Measurements from ENCODE around the gene HSPA14.

The HSPA14 gene

DNA sequence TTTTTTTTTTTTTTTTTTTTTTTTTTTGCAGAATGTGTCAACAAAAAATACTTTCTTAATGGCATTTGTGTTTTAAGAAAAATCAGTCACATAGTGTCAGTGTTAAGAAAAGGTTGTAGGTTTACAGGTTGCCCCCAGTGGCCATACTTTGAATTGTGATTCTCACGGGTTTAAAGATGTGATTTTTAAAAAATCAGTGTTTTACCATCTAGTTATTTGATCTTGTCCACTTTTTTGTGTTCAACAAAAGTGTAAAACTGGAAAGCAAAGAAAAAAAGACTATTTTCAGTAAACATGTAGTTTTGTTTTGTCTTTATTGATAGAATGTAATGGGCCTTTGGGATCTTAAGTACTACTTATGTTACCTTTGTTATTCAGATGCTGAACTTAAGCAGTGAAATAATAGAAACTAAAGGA lies 66.2 kb downstream of the HSPA14 start:
- TF ChIP-seq GATA3 (IDR thresholded peaks at IDR 0.05; ENCODE audit: low read depth, low read length) = no peak
- no peak for TF ChIP-seq GATA2 (IDR thresholded peaks at IDR 0.05; ENCODE audit: low read depth, low read length)

DNA sequence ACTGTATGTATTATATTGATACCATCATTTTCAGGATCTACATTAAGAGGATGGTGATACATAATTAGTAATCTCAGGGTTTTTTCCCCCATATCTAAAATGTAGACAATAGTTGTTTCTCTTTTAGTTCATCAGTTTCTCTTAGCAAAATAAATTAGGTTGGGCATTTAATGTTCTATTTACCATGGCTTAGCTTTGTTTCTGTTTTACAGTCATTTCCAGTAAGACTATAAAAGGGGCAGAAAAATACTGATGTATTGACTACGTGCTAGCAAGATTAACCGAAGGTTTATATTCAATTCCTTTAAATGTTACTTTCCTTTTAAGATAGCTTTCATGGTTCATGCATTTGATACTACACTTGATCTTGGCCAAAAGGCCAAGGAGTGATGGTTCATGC lies 66.8 kb downstream of the HSPA14 start:
- TF ChIP-seq GATA2 (IDR thresholded peaks at IDR 0.05; ENCODE audit: low read depth, low read length) (no peak), GATA3 (IDR thresholded peaks at IDR 0.05; ENCODE audit: low read depth, low read length) (no peak)

DNA sequence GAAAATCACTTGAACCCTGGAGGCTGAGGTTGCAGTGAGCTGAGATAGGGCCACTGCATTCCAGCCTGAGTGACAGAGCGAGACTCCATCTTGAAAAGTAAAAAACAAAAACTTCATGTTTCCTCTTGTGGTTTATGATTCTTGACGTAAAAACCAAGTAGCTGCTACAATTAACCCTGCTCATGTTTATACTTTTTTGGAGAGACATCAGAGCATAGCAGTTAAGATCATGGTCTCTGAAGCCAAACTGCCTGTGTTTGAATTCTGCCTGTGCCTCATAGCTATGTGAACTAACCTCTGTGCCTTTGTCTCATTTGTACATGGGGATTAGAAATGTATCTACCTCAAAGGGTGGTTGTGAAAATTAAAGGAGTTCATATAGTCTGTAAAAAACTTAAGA lies 67.8 kb downstream of the HSPA14 start:
- TF ChIP-seq GATA3 (IDR thresholded peaks at IDR 0.05; ENCODE audit: low read depth, low read length) (no peak), GATA2 (IDR thresholded peaks at IDR 0.05; ENCODE audit: low read depth, low read length) (no peak)

DNA sequence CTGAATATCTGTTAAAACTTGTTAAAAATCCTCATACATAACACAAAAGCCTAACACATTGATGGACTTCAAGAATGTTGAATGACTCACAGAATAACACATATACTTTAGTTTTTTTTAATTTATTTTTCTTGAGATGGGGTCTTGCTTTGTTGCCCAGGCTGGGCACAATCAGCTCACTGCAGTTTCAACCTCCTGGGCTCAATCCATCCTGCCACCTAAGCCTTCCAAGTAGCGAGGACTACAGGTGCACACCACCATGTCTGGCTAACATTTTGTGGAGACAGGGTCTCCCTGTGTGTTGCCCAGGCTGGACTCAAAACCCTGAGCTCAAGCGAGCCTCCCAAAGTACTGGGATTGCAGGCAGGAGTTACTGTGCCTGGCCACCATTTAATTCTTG lies 68.7 kb downstream of the HSPA14 start:
- TF ChIP-seq GATA2 (IDR thresholded peaks at IDR 0.05; ENCODE audit: low read depth, low read length) (no peak), GATA3 (IDR thresholded peaks at IDR 0.05; ENCODE audit: low read depth, low read length) (no peak)

DNA sequence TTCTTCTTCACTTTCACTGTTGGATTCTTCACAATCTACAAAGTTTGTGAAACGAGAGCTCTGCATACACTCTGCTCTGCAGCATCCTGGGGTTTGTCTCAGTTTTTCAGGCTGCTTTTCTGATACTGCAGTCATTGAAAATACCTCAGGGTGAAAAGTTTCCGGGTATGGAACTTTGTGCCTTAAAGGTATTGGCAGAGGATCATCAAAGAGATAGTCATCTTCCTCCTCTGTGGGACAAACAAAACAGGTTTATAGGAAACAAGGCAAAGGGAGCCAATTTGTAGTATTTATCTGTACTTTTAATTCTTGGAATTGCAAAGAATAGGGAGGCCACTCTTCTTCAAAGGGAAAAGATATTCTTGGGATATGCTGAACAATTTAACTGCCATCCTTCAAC lies 71.0 kb downstream of the HSPA14 start:
- TF ChIP-seq GATA3 (IDR thresholded peaks at IDR 0.05; ENCODE audit: low read depth, low read length) = no peak
- no peak for TF ChIP-seq GATA2 (IDR thresholded peaks at IDR 0.05; ENCODE audit: low read depth, low read length)

DNA sequence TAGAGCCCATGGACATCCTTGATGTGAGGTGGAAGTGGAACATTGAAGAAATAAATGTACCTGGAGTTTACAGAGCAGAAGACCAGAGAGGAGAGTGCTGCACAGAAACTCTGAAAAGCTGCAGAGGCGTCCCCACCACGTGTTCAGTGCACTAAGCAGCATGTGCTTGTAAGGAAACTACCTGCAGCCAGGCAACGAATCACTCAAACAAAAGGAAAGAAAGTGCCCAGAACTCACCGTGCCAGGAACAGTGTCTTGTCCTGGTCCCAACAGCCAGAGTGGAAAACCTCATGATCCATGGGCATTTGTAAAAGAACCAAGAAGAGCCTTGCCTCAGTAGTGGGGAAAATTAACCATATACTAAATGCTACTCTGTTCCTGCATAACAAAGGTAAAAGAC lies 72.8 kb downstream of the HSPA14 start:
- TF ChIP-seq GATA3 (IDR thresholded peaks at IDR 0.05; ENCODE audit: low read depth, low read length) (no peak), GATA2 (IDR thresholded peaks at IDR 0.05; ENCODE audit: low read depth, low read length) (no peak)

DNA sequence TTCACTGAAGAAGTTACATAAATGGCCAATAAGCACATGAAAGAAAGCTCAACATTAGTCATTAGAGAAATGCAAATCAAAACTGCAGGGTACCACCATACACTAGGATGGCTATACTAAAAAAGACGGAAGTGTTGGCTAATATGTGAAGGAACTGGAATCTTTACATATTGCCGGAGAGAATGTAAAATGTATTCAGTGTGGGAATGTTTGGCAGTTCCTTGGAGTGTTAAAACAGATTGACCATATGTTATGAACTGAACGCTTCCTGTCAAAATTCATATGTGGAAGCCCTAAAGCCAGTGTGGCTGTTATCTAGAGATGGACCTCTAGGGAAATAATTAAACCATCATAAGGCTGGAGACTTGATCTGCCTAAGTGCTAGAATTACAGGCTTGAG lies 73.7 kb downstream of the HSPA14 start:
- TF ChIP-seq GATA2 (IDR thresholded peaks at IDR 0.05; ENCODE audit: low read depth, low read length) (no peak), GATA3 (IDR thresholded peaks at IDR 0.05; ENCODE audit: low read depth, low read length) (no peak)

DNA sequence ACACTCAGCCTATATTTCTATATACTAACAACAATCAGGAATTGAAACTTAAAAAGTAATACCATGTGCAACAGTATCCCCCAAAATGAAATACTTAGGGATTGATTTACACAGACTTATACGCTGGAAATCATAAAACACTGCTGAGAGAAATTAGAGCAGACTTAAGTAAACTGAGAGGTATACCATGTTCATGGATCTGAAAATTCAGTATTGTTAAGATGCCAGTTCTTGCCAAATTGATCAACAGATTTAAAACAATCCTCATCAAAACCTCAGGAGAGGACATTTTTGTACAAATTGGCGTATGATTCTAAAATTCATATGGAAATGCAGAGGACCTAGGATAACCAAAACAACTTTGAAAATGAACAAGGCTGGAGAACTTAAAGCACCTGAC lies 78.5 kb downstream of the HSPA14 start:
- TF ChIP-seq GATA3 (IDR thresholded peaks at IDR 0.05; ENCODE audit: low read depth, low read length) = no peak
- TF ChIP-seq GATA2 (IDR thresholded peaks at IDR 0.05; ENCODE audit: low read depth, low read length) = no peak

DNA sequence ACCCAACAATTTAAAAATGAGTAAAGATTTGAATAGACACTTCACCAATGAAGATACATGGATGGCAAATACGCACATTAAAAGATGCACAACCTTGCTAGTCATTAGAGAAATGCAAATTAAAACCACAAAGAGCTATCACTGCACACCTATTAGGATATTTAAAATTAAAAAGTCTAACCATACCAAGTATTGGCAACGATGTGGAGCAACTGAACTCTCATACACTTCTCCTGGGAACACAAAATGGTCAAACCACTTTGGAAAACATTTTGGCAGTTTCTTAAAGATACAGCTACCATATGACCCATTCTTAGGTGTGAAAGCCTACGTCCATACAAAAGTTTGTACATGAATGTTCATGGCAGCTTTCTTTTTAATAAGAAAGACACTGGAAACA lies 79.7 kb downstream of the HSPA14 start:
- TF ChIP-seq GATA3 (IDR thresholded peaks at IDR 0.05; ENCODE audit: low read depth, low read length) = no peak
- TF ChIP-seq GATA2 (IDR thresholded peaks at IDR 0.05; ENCODE audit: low read depth, low read length) = no peak

DNA sequence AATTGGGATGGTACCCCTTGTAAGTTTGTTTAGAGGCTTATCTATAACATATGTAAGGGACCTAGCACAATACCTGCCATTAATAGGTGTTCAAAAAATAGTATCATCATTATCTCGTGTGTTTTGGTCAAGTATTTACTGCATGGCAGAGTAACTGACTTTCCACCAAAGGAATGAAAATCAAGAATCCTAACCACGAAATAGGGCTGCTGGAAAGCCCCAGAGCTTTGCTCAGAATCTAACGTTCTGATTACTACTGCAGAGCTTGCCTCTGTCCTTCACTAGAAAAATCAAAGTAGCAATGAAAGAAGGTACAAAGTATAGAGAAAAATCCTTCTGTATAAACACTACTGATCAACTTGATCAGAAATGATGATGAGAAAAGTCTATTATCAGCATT lies 80.9 kb downstream of the HSPA14 start:
- TF ChIP-seq GATA2 (IDR thresholded peaks at IDR 0.05; ENCODE audit: low read depth, low read length) = no peak
- TF ChIP-seq GATA3 (IDR thresholded peaks at IDR 0.05; ENCODE audit: low read depth, low read length) = no peak
